Anterior cingulate cortex (tissue), 58 donors: ENCODE results near the gene LAPTM4A.
A peak's percentile ranks its signal among the peaks of the same experiment; 100 is the strongest.

Experiments
- DNase-seq, 58 donors: peaks; one replicate each; lab custom pipeline; 2025; lab: John Stamatoyannopoulos, UW

The LAPTM4A gene

DNA sequence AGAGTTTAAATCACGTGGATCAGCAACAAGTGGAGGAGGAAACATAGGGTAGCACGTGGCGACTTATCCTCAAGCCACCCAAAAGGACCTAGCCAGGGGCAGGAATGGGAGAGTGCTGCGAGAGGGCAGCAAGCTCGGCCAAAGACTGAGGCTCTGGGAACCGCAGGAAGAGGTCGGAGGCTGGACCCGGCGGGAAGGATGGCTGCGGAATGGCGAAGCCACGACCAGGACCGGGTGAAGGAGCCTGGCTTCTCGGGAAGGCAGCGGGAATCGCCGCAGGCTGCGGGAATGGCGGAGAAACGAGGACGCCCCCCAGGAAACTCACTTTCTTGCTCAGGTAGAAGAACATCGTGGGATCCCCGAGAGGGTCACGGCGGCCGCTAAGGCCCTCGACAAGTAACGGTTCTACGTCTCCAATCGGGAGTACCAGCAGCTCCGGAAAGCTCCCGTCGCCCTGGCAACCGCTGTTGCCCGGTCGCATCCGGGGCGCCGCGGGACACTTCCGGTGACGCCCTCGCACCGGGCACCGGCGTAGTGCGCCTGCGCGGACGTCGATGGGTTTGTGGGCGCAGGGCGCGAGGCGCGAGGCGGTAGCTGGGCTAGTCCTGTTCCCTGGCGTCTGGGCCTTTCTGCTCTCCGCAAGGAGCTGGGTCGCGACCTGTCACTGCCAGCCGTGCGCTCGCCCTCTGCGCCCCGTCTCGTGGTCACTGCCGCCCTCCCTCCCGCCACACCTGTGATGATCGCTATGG is 61.6 kb downstream of the LAPTM4A start, which contains the start of gene WDR35:
Gene WDR35, minus strand, starts transcription at position 439 of the 749 bp plus-strand sequence. Its CDS starts 90 bp downstream, at position 349.
- peak; percentile 22 to 92 (median 83) for DNase-seq

- no peak for DNase-seq
Measured at GRCh38 chr2:19989342-19989666, 62.1 kb downstream of the LAPTM4A start.

- no peak for DNase-seq
Measured at GRCh38 chr2:19988600-19988999, 62.8 kb downstream of the LAPTM4A start.

GRCh38 chr2:19987936-19988335 is 63.5 kb downstream of the LAPTM4A start:
- DNase-seq: no peak
